Iris pigment epithelial cell (primary cell): ENCODE results near the gene PRKCE.

ENCODE experiments used
- DNase-seq: peaks from one replicate; pipeline ENCODE4 v3.0.0-alpha.2; 2011; ENCODE audit warnings: low read depth

Gene PRKCE

GRCh38 chr2:45780541-45781463, 129.3 kb downstream of the PRKCE start:
- DNase-seq: no peak

- no peak for DNase-seq
Observed at GRCh38 chr2:45781464-45781811, 130.0 kb downstream of the PRKCE start.

GRCh38 chr2:45782436-45782835, 131.0 kb downstream of the PRKCE start:
- no peak for DNase-seq

- no peak for DNase-seq
Observed at GRCh38 chr2:45782986-45783385, 131.5 kb downstream of the PRKCE start.

GRCh38 chr2:45786030-45786835, 134.8 kb downstream of the PRKCE start:
- DNase-seq: no peak

- no peak for DNase-seq
Observed at GRCh38 chr2:45786836-45787357, 135.4 kb downstream of the PRKCE start.

- DNase-seq: no peak
Observed at GRCh38 chr2:45788401-45788800, 136.9 kb downstream of the PRKCE start.

GRCh38 chr2:45789317-45789716, 137.8 kb downstream of the PRKCE start:
- no peak for DNase-seq

GRCh38 chr2:45789961-45790723, 138.7 kb downstream of the PRKCE start:
- no peak for DNase-seq

GRCh38 chr2:45793305-45793962, 142.0 kb downstream of the PRKCE start:
- DNase-seq: no peak

GRCh38 chr2:45794134-45794617, 142.7 kb downstream of the PRKCE start:
- DNase-seq: no peak

GRCh38 chr2:45796500-45796899, 145.0 kb downstream of the PRKCE start:
- DNase-seq: no peak

- DNase-seq: no peak
Observed at GRCh38 chr2:45797451-45798230, 146.2 kb downstream of the PRKCE start.

- DNase-seq: no peak
Observed at GRCh38 chr2:45799679-45800381, 148.4 kb downstream of the PRKCE start.

- no peak for DNase-seq
Observed at GRCh38 chr2:45802499-45803138, 151.1 kb downstream of the PRKCE start.

GRCh38 chr2:45804987-45805755, 153.7 kb downstream of the PRKCE start:
- no peak for DNase-seq

GRCh38 chr2:45806563-45807358, 155.3 kb downstream of the PRKCE start:
- DNase-seq: no peak

- DNase-seq: no peak
Observed at GRCh38 chr2:45808294-45808800, 156.9 kb downstream of the PRKCE start.
